K562 (cell line): ENCODE results near the gene UNC5B. TPM values are rescaled to one million over a fixed set of nuclear protein-coding genes. Genes with fewer than 3 reads are reported as not detected.

Source experiments
- ATAC-seq: fragments of 200-7000 bp; cut with Tn5 transposase; 3 replicates; pipeline ENCODE4 v1.9.1; 2020; ENCODE audit warnings: moderate library complexity
- BruUV-seq: library from RNA; stranded (reverse); fragments of 400-500 nt; replicated peaks from 2 replicates; lab custom pipeline; 2021; lab: Mats Ljungman, UMichigan
- CTCF ChIA-PET: fragments of 300-600 bp; formaldehyde crosslinking; extraction: SDS; loops from one replicate; lab custom pipeline; 2021; ENCODE audit warnings: low intra/inter-chr PET ratio; lab: Yijun Ruan, JAX
- POLR2A ChIA-PET: fragments of 300-600, 350-650 bp; sonication (Branson Sonifier 250); formaldehyde crosslinking; extraction: SDS; loops from one replicate; lab custom pipeline; 2021; ENCODE audit warnings: antibody characterized with exemption, inconsistent platforms; lab: Yijun Ruan, JAX
- DNase-seq, 4 experiments: peaks; one replicate each; pipeline versions ENCODE4 v3.0.0 to v3.0.0-alpha.2; 2011 to 2018; ENCODE audit warnings: low spot score in 3 of 4, mixed read lengths in 3 of 4; ENCODE audit errors: extremely low read depth in 1 of 4
- FAIRE-seq: peaks from 2 replicates; lab custom pipeline; 2011; peaks lifted over from hg19 to GRCh38; lab: Jason Lieb, UNC
- H2AFZ ChIP-seq: 2 replicates; pipeline ENCODE4 v1.6.0; 2011; ENCODE audit warnings: low read depth, low read length, control low read depth, inconsistent platforms
- H3K27ac ChIP-seq: fragments of 200-600 bp; 3 replicates; pipeline ENCODE4 v1.8.0; 2011; ENCODE audit warnings: low read depth, mild to moderate bottlenecking, control low read depth, inconsistent platforms, low read length, moderate library complexity, mixed read lengths; ENCODE audit errors: extremely low read depth
- H3K27me3 ChIP-seq, 2 experiments: fragments of 300-600 bp in 1 of 2; 2 replicates in 1 of 2; 3 replicates in 1 of 2; pipeline versions ENCODE4 v1.6.0 to v1.8.0; 2011; ENCODE audit warnings: inconsistent platforms in 2 of 2, low read length in 2 of 2, mild to moderate bottlenecking in 1 of 2, mixed read lengths in 1 of 2, moderate library complexity in 1 of 2; ENCODE audit not compliant: control insufficient read depth in 2 of 2, insufficient read depth in 2 of 2
- H3K36me3 ChIP-seq: fragments of 300-600 bp; 3 replicates; pipeline ENCODE4 v1.8.0; 2011; ENCODE audit warnings: mild to moderate bottlenecking, low read length, inconsistent platforms; ENCODE audit not compliant: control insufficient read depth, insufficient read depth
- H3K4me1 ChIP-seq, 2 experiments: fragments of 200-600 bp in 1 of 2; replicated peaks in 1 of 2; 2 replicates in 1 of 2; 3 replicates in 1 of 2; pipeline versions ENCODE4 v1.5.1 to v1.8.0; 2011; ENCODE audit warnings: inconsistent platforms in 2 of 2, low read length in 2 of 2, mild to moderate bottlenecking in 1 of 2, mixed read lengths in 1 of 2, moderate library complexity in 1 of 2; ENCODE audit not compliant: control insufficient read depth in 2 of 2, insufficient read depth in 2 of 2
- H3K4me2 ChIP-seq: 2 replicates; pipeline ENCODE4 v1.6.1; 2011; ENCODE audit warnings: low read length, control low read depth, inconsistent platforms, mixed read lengths; ENCODE audit not compliant: insufficient read depth
- H3K4me3 ChIP-seq: fragments of 200-600 bp; sonication (generic), shearing (Covaris generic); 2 replicates; pipeline ENCODE4 v1.5.1; 2016; ENCODE audit warnings: control low read depth, inconsistent platforms
- H3K79me2 ChIP-seq: fragments of 200-600 bp; 3 replicates; pipeline ENCODE4 v1.8.0; 2011; ENCODE audit warnings: low read length, inconsistent platforms; ENCODE audit not compliant: control insufficient read depth, insufficient read depth
- H3K9ac ChIP-seq, 2 experiments: 2 replicates each; pipeline versions ENCODE4 v1.6.0 to v1.6.1; 2011; ENCODE audit warnings: low read depth in 2 of 2, low read length in 2 of 2, control low read depth in 1 of 2, inconsistent platforms in 1 of 2, mild to moderate bottlenecking in 1 of 2, mixed read lengths in 1 of 2; ENCODE audit not compliant: insufficient read depth in 1 of 2
- H3K9me1 ChIP-seq: one replicate; pipeline ENCODE4 v1.6.0; 2011; ENCODE audit warnings: inconsistent platforms, mild to moderate bottlenecking, low read length, moderate library complexity; ENCODE audit not compliant: control insufficient read depth, insufficient read depth
- H3K9me3 ChIP-seq: replicated peaks from 2 replicates; pipeline ENCODE4 v1.5.1; 2011; ENCODE audit warnings: low read depth, low read length, inconsistent platforms; ENCODE audit not compliant: control insufficient read depth, insufficient read depth
- H4K20me1 ChIP-seq: replicated peaks from 2 replicates; pipeline ENCODE4 v1.6.1; 2011; ENCODE audit warnings: low read length, inconsistent platforms, mixed read lengths; ENCODE audit not compliant: control insufficient read depth, insufficient read depth
- ADNP ChIP-seq: fragments of 200-800 bp; sonication (Bioruptor generic); IDR thresholded peaks from 2 replicates; pipeline ENCODE4 v1.6.1; 2016; ENCODE audit warnings: missing genetic modification characterization, missing compliant biosample characterization
- BDP1 ChIP-seq: IDR thresholded peaks from 3 replicates; pipeline ENCODE4 v1.6.1; 2011; ENCODE audit not compliant: insufficient read length, insufficient read depth
- CREB1 ChIP-seq, 2 experiments: sonication (generic) in 1 of 2; formaldehyde crosslinking in 1 of 2; IDR thresholded peaks; 2 replicates each; pipeline versions ENCODE4 v1.6.1 to v1.8.0; 2012 to 2022; ENCODE audit warnings: inconsistent platforms in 1 of 2, mild to moderate bottlenecking in 1 of 2, missing genetic modification reagents in 1 of 2, moderate library complexity in 1 of 2
- CREBBP ChIP-seq: IDR thresholded peaks from one replicate; pipeline ENCODE4 v1.6.1; 2012; ENCODE audit warnings: low read depth, mild to moderate bottlenecking, control low read depth, inconsistent platforms, low read length
- HMGN3 ChIP-seq: IDR thresholded peaks from 2 replicates; pipeline ENCODE4 v1.6.1; 2011; ENCODE audit warnings: borderline replicate concordance, low read depth, mild to moderate bottlenecking, mixed read lengths, low read length; ENCODE audit not compliant: insufficient read length; ENCODE audit errors: extremely low read depth
- MCM2 ChIP-seq: fragments of 450-650 bp; IDR thresholded peaks from 2 replicates; pipeline ENCODE4 v1.6.1; 2017; ENCODE audit warnings: low read depth, mild to moderate bottlenecking
- POU5F1 ChIP-seq: fragments of 150-350 bp; IDR thresholded peaks from 2 replicates; pipeline ENCODE4 v1.6.1; 2014; ENCODE audit warnings: borderline replicate concordance, low read length, low read depth, mild to moderate bottlenecking; ENCODE audit not compliant: partially characterized antibody
- SMARCA4 ChIP-seq: fragments of 450-650 bp; IDR thresholded peaks from 2 replicates; pipeline ENCODE4 v1.6.1; 2016
- SNIP1 ChIP-seq: fragments of 450-650 bp; IDR thresholded peaks from 2 replicates; pipeline ENCODE4 v1.7.1; 2017; ENCODE audit warnings: low read depth, mild to moderate bottlenecking
- TARDBP ChIP-seq: fragments of 450-650 bp; IDR thresholded peaks from 2 replicates; pipeline ENCODE4 v1.6.1; 2016
- TCF15 ChIP-seq: fragments of 250-450 bp; sonication (Bioruptor Pico); IDR thresholded peaks from 2 replicates; pipeline ENCODE4 v1.8.0; 2022; ENCODE audit warnings: moderate library complexity, mild to moderate bottlenecking, inconsistent platforms
- YBX1 ChIP-seq: fragments of 450-650 bp; IDR thresholded peaks from 2 replicates; pipeline ENCODE4 v1.7.1; 2016; ENCODE audit warnings: mild to moderate bottlenecking
- ZNF224 ChIP-seq: sonication (generic); formaldehyde crosslinking; IDR thresholded peaks from 2 replicates; pipeline ENCODE4 v1.8.0; 2022; ENCODE audit warnings: mild to moderate bottlenecking, missing genetic modification reagents
- ZNF561 ChIP-seq: fragments of 450-650 bp; formaldehyde crosslinking; conservative IDR thresholded peaks from 2 replicates; pipeline ENCODE4 v1.4.0; 2020; ENCODE audit warnings: mild to moderate bottlenecking, moderate library complexity
- ZNF764 ChIP-seq: fragments of 250-450 bp; sonication (Bioruptor Pico); IDR thresholded peaks from 2 replicates; pipeline ENCODE4 v1.4.0; 2020; ENCODE audit warnings: low read depth, mild to moderate bottlenecking, moderate library complexity
- WGBS: fragments of 100-300 bp; shearing (Covaris generic); methylation state at CpG from one replicate; pipeline ENCODE4 v1.1.6; 2016; ENCODE audit warnings: low coverage, mixed read lengths; ENCODE audit not compliant: insufficient coverage; ENCODE audit errors: missing lambda C conversion rate; 5-methylcytosine and 5-hydroxymethylcytosine counted together
- in situ Hi-C: fragments of 300-500 bp; cut with MboI; formaldehyde crosslinking; loops from 4 replicates; pipeline ENCODE4 v1.15.0; 2018; ENCODE audit warnings: inconsistent platforms, mixed read lengths
- intact Hi-C: fragments of 100-400 bp; cut with micrococcal nuclease; formaldehyde crosslinking; loops from 2 replicates; pipeline ENCODE4 v1.14.2; 2022
- polyA plus RNA-seq, 8 experiments: library from polyadenylated mRNA; depleted of rRNA in 4 of 8; stranded (reverse) in 5 of 8; unstranded in 3 of 8; fragments of >200 nt; fragmentation: Nextera tagmentation in 2 of 8; fragmentation: Illumina TruSeq in 1 of 8; extraction: Ambion mirVana in 2 of 8; extraction: Trizol in 1 of 8; gene quantifications; 2 replicates each; pipeline versions ENCODE4 v1.2.1 to v1.2.3, GENCODE V29; 2011 to 2014; ENCODE audit warnings: inconsistent platforms in 1 of 8, missing spikeins in 1 of 8
- total RNA-seq, 7 experiments: library from RNA; depleted of rRNA in 6 of 7; stranded (reverse); fragments of >200 nt in 6 of 7; fragmentation: Illumina TruSeq in 2 of 7; extraction: Trizol in 2 of 7; gene quantifications; 2 replicates each; pipeline versions ENCODE4 v1.2.1 to v1.2.3, GENCODE V29; 2011 to 2021; ENCODE audit warnings: low replicate concordance in 1 of 7

UNC5B gene
- total and polyA plus RNA-seq, 9 of the 15 experiments (the other 6 are each of a cell fraction or from before 2014, with no cell fraction given) = 0.10 to 8.4 (median 2.1) TPM

GRCh38 chr10:71203716-71204115, 8.7 kb upstream of the UNC5B start:
- H3K9me3 ChIP-seq = no peaks in the 10 kb centered on the region
- TF ChIP-seq CREBBP (no peak), ZNF561 (no peak), YBX1 (no peak), SMARCA4 (no peak), TARDBP (no peak), SNIP1 (no peak), ZNF224 (CRISPR knock-in tag) (no peak), TCF15 (CRISPR knock-in tag) (no peak), HMGN3 (no peak), CREB1 (IDR thresholded peaks at IDR 0.05) (no peak), CREB1 (CRISPR knock-in tag; IDR thresholded peaks at IDR 0.05) (no peak), BDP1 (no peak), ADNP (tag) (no peak), ZNF764 (no peak), POU5F1 (no peak), MCM2 (no peak)
- no peaks in the 10 kb centered on the region for H3K79me2 ChIP-seq
- DNase-seq = no peak
- no peak overlapping the region for H3K4me3 ChIP-seq
- ChIA-PET POLR2A (no interaction called here), CTCF (no interaction called here)
- H3K4me2 ChIP-seq = no peak overlapping the region
- no peak for ATAC-seq
- peaks cover 16 to 17% of the 10 kb centered on the region in 2 experiments; a peak in 3 of 5 replicates for H3K27me3 ChIP-seq
- H2AFZ ChIP-seq = no peak overlapping the region
- FAIRE-seq = no peak
- no peak overlapping the region for H3K9ac ChIP-seq
- H3K4me1 ChIP-seq = peaks cover 2% of the 10 kb centered on the region in 2 experiments; a peak in 2 of 5 replicates
- H3K27ac ChIP-seq = no peak overlapping the region
- intact Hi-C loops (loop anchor here (10.0 kb wide), 1 partner anchor 659 kb away; no protein-coding TSS in a partner anchor), in situ Hi-C loops (no loop called here)
- H4K20me1 ChIP-seq = no peaks in the 10 kb centered on the region
- no peaks in the 10 kb centered on the region for H3K36me3 ChIP-seq
- no peaks in the 10 kb centered on the region for H3K9me1 ChIP-seq
- no TSS peak for BruUV-seq
- WGBS = 1% methylated on average over 5 of the region's 5 CpGs
